ENCODE results near the gene PEPD.

The PEPD gene

GRCh38 chr19:33343859-33344572 lies 177.6 kb downstream of the PEPD start:
- H3K27ac ChIP-seq = no peak overlapping the region
- no peak overlapping the region for H3K9ac ChIP-seq
- H4K20me1 ChIP-seq (ENCODE audit: insufficient read depth) = no peaks in the 10 kb centered on the region
- no peaks in the 10 kb centered on the region for H3K79me2 ChIP-seq (ENCODE audit: insufficient read depth, low read depth)
- H2AFZ ChIP-seq (ENCODE audit: low read depth) = no peak overlapping the region
- no peak overlapping the region for H3K4me3 ChIP-seq (IDR thresholded peaks at IDR 0.05; ENCODE audit: insufficient read depth, low read depth, low read length)
- H3K36me3 ChIP-seq (ENCODE audit: insufficient read depth) = no peaks in the 10 kb centered on the region
- no peak overlapping the region for H3K4me2 ChIP-seq
- TF ChIP-seq CTCF (conservative IDR thresholded peaks at IDR 0.05; ENCODE audit: low read depth, low read length) = no peak
- no peaks in the 10 kb centered on the region for H3K4me1 ChIP-seq (ENCODE audit: low read depth, poor library complexity, severe bottlenecking)
- H3K27me3 ChIP-seq (ENCODE audit: insufficient read depth, low read depth) = no peaks in the 10 kb centered on the region

- H3K9ac ChIP-seq = no peak overlapping the region
- no peak overlapping the region for H2AFZ ChIP-seq (ENCODE audit: low read depth)
- no peaks in the 10 kb centered on the region for H3K79me2 ChIP-seq (ENCODE audit: insufficient read depth, low read depth)
- no peak overlapping the region for H3K4me3 ChIP-seq (IDR thresholded peaks at IDR 0.05; ENCODE audit: insufficient read depth, low read depth, low read length)
- no peaks in the 10 kb centered on the region for H4K20me1 ChIP-seq (ENCODE audit: insufficient read depth)
- H3K4me2 ChIP-seq = no peak overlapping the region
- H3K4me1 ChIP-seq (ENCODE audit: low read depth, poor library complexity, severe bottlenecking) = no peaks in the 10 kb centered on the region
- no peaks in the 10 kb centered on the region for H3K36me3 ChIP-seq (ENCODE audit: insufficient read depth)
- H3K27me3 ChIP-seq (ENCODE audit: insufficient read depth, low read depth) = no peaks in the 10 kb centered on the region
- no peak for TF ChIP-seq CTCF (conservative IDR thresholded peaks at IDR 0.05; ENCODE audit: low read depth, low read length)
- H3K27ac ChIP-seq = no peak overlapping the region
Measured at GRCh38 chr19:33343301-33343700, 178.3 kb downstream of the PEPD start.

GRCh38 chr19:33340991-33341390 lies 180.6 kb downstream of the PEPD start:
- Histone ChIP-seq H3K4me3 (IDR thresholded peaks at IDR 0.05; ENCODE audit: insufficient read depth, low read depth, low read length) (no peak overlapping the region), H3K27ac (no peak overlapping the region), H4K20me1 (ENCODE audit: insufficient read depth) (no peaks in the 10 kb centered on the region), H3K9ac (no peak overlapping the region), H3K4me1 (ENCODE audit: low read depth, poor library complexity, severe bottlenecking) (no peaks in the 10 kb centered on the region), H2AFZ (ENCODE audit: low read depth) (no peak overlapping the region), H3K27me3 (ENCODE audit: insufficient read depth, low read depth) (no peaks in the 10 kb centered on the region), H3K79me2 (ENCODE audit: insufficient read depth, low read depth) (no peaks in the 10 kb centered on the region), H3K4me2 (no peak overlapping the region), H3K36me3 (ENCODE audit: insufficient read depth) (no peaks in the 10 kb centered on the region)
- TF ChIP-seq CTCF (conservative IDR thresholded peaks at IDR 0.05; ENCODE audit: low read depth, low read length) = no peak

GRCh38 chr19:33339016-33339984 lies 182.3 kb downstream of the PEPD start:
- no peak overlapping the region for H3K27ac ChIP-seq

More at GRCh38 chr19:33339016-33339984, 182.3 kb downstream of the PEPD start:
- no peaks in the 10 kb centered on the region for H3K79me2 ChIP-seq (ENCODE audit: insufficient read depth, low read depth)
- no peak for TF ChIP-seq CTCF (conservative IDR thresholded peaks at IDR 0.05; ENCODE audit: low read depth, low read length)
- H3K4me3 ChIP-seq (IDR thresholded peaks at IDR 0.05; ENCODE audit: insufficient read depth, low read depth, low read length) = no peak overlapping the region
- H3K4me2 ChIP-seq = no peak overlapping the region
- no peaks in the 10 kb centered on the region for H3K4me1 ChIP-seq (ENCODE audit: low read depth, poor library complexity, severe bottlenecking)
- no peak overlapping the region for H3K9ac ChIP-seq
- H3K27me3 ChIP-seq (ENCODE audit: insufficient read depth, low read depth) = no peaks in the 10 kb centered on the region
- H4K20me1 ChIP-seq (ENCODE audit: insufficient read depth) = no peaks in the 10 kb centered on the region
- H3K36me3 ChIP-seq (ENCODE audit: insufficient read depth) = no peaks in the 10 kb centered on the region
- no peak overlapping the region for H2AFZ ChIP-seq (ENCODE audit: low read depth)
